ENCODE data around the gene PROKR1. TPM values are rescaled to one million over a fixed set of nuclear protein-coding genes. Genes with fewer than 3 reads are reported as not detected.
"Not testable (repeated sequence)": the region's sequence is repeated elsewhere in the genome, so short reads cannot be mapped to it uniquely, and the experiment has no call there.

Gene PROKR1
- polyA plus RNA-seq, 4 donors: 0.13 to 0.15 TPM; not detected in 2

- Histone ChIP-seq H3K27me3 (ENCODE audit: control insufficient read depth in 3 of 3, insufficient read depth in 3 of 3, low read length in 3 of 3) (peaks cover 0 to 3% (median 0%) of the 10 kb centered on the region in 3 donors), H3K9me3 (ENCODE audit: control insufficient read depth in 2 of 2, insufficient read depth in 1 of 2, low read depth in 1 of 2, low read length in 1 of 2) (no peaks in the 10 kb centered on the region), H3K27ac (ENCODE audit: low read depth in 1 of 3, low read length in 2 of 3) (no peak overlapping the region), H3K4me1 (ENCODE audit: control insufficient read depth in 3 of 3, insufficient read depth in 2 of 3, low read depth in 1 of 3, low read length in 2 of 3) (no peaks in the 10 kb centered on the region), H3K4me3 (ENCODE audit: low read depth in 1 of 3, low read length in 3 of 3) (no peak overlapping the region), H3K36me3 (ENCODE audit: control insufficient read depth in 3 of 3, insufficient read depth in 2 of 3, low read depth in 1 of 3, low read length in 3 of 3) (no peaks in the 10 kb centered on the region)
- 41 to 57% (median 54%) methylated on average over 2 of the region's 2 CpGs for WGBS, 3 donors
- no peak for FAIRE-seq
- DNase-seq: no peak
Observed at GRCh38 chr2:68662466-68662865, 19.1 kb downstream of the PROKR1 start.

GRCh38 chr2:68663371-68664156 lies 20.2 kb downstream of the PROKR1 start:
- 67 to 81% (median 68%) methylated on average over 7 of the region's 7 CpGs for WGBS, 3 donors
- H3K27ac ChIP-seq (ENCODE audit: low read depth in 1 of 3, low read length in 2 of 3): no peak overlapping the region
- no peak overlapping the region for H3K4me3 ChIP-seq (ENCODE audit: low read depth in 1 of 3, low read length in 3 of 3)
- H3K4me1 ChIP-seq (ENCODE audit: control insufficient read depth in 3 of 3, insufficient read depth in 2 of 3, low read depth in 1 of 3, low read length in 2 of 3): no peaks in the 10 kb centered on the region
- no peaks in the 10 kb centered on the region for H3K9me3 ChIP-seq (ENCODE audit: control insufficient read depth in 2 of 2, insufficient read depth in 1 of 2, low read depth in 1 of 2, low read length in 1 of 2)
- no peaks in the 10 kb centered on the region for H3K36me3 ChIP-seq (ENCODE audit: control insufficient read depth in 3 of 3, insufficient read depth in 2 of 3, low read depth in 1 of 3, low read length in 3 of 3)
- peaks cover 0 to 3% (median 0%) of the 10 kb centered on the region in 3 donors for H3K27me3 ChIP-seq (ENCODE audit: control insufficient read depth in 3 of 3, insufficient read depth in 3 of 3, low read length in 3 of 3)
- DNase-seq (no peak), FAIRE-seq (no peak)

- H3K36me3 ChIP-seq (ENCODE audit: control insufficient read depth in 3 of 3, insufficient read depth in 2 of 3, low read depth in 1 of 3, low read length in 3 of 3): no peaks in the 10 kb centered on the region
- no peak overlapping the region for H3K27ac ChIP-seq (ENCODE audit: low read depth in 1 of 3, low read length in 2 of 3)
- no peak for FAIRE-seq
- no peak overlapping the region for H3K4me3 ChIP-seq (ENCODE audit: low read depth in 1 of 3, low read length in 3 of 3)
- H3K27me3 ChIP-seq (ENCODE audit: control insufficient read depth in 3 of 3, insufficient read depth in 3 of 3, low read length in 3 of 3): peaks cover 0 to 3% (median 2%) of the 10 kb centered on the region in 3 donors
- no peak for DNase-seq
- no peaks in the 10 kb centered on the region for H3K4me1 ChIP-seq (ENCODE audit: control insufficient read depth in 3 of 3, insufficient read depth in 2 of 3, low read depth in 1 of 3, low read length in 2 of 3)
- 93 to 96% (median 94%) methylated on average over 2 of the region's 2 CpGs for WGBS, 3 donors
- no peaks in the 10 kb centered on the region for H3K9me3 ChIP-seq (ENCODE audit: control insufficient read depth in 2 of 2, insufficient read depth in 1 of 2, low read depth in 1 of 2, low read length in 1 of 2)
Observed at GRCh38 chr2:68667371-68667770, 24.0 kb downstream of the PROKR1 start.

- FAIRE-seq (no peak), DNase-seq (no peak)
- H3K4me1 ChIP-seq (ENCODE audit: control insufficient read depth in 3 of 3, insufficient read depth in 2 of 3, low read depth in 1 of 3, low read length in 2 of 3): no peaks in the 10 kb centered on the region
- H3K4me3 ChIP-seq (ENCODE audit: low read depth in 1 of 3, low read length in 3 of 3): no peak overlapping the region
- H3K27ac ChIP-seq (ENCODE audit: low read depth in 1 of 3, low read length in 2 of 3): no peak overlapping the region
- 54 to 74% (median 61%) methylated on average over 3 of the region's 3 CpGs for WGBS, 3 donors
- peaks cover 0 to 2% (median 0%) of the 10 kb centered on the region in 3 donors for H3K27me3 ChIP-seq (ENCODE audit: control insufficient read depth in 3 of 3, insufficient read depth in 3 of 3, low read length in 3 of 3)
- no peaks in the 10 kb centered on the region for H3K36me3 ChIP-seq (ENCODE audit: control insufficient read depth in 3 of 3, insufficient read depth in 2 of 3, low read depth in 1 of 3, low read length in 3 of 3)
- peaks cover 0 to 3% of the 10 kb centered on the region in 2 donors for H3K9me3 ChIP-seq (ENCODE audit: control insufficient read depth in 2 of 2, insufficient read depth in 1 of 2, low read depth in 1 of 2, low read length in 1 of 2)
Observed at GRCh38 chr2:68669651-68670050, 26.3 kb downstream of the PROKR1 start.

GRCh38 chr2:68671961-68672360 lies 28.6 kb downstream of the PROKR1 start:
- H3K4me1 ChIP-seq (ENCODE audit: control insufficient read depth in 3 of 3, insufficient read depth in 2 of 3, low read depth in 1 of 3, low read length in 2 of 3): no peaks in the 10 kb centered on the region
- WGBS, 3 donors: 92 to 94% (median 92%) methylated on average over 4 of the region's 4 CpGs
- H3K27ac ChIP-seq (ENCODE audit: low read depth in 1 of 3, low read length in 2 of 3): no peak overlapping the region
- peaks cover 0 to 3% of the 10 kb centered on the region in 2 donors for H3K9me3 ChIP-seq (ENCODE audit: control insufficient read depth in 2 of 2, insufficient read depth in 1 of 2, low read depth in 1 of 2, low read length in 1 of 2)
- no peaks in the 10 kb centered on the region for H3K36me3 ChIP-seq (ENCODE audit: control insufficient read depth in 3 of 3, insufficient read depth in 2 of 3, low read depth in 1 of 3, low read length in 3 of 3)
- DNase-seq (no peak), FAIRE-seq (no peak)
- peaks cover 0 to 2% (median 0%) of the 10 kb centered on the region in 3 donors for H3K27me3 ChIP-seq (ENCODE audit: control insufficient read depth in 3 of 3, insufficient read depth in 3 of 3, low read length in 3 of 3)
- H3K4me3 ChIP-seq (ENCODE audit: low read depth in 1 of 3, low read length in 3 of 3): no peak overlapping the region

GRCh38 chr2:68673631-68674030 lies 30.3 kb downstream of the PROKR1 start:
- Histone ChIP-seq H3K4me1 (ENCODE audit: control insufficient read depth in 3 of 3, insufficient read depth in 2 of 3, low read depth in 1 of 3, low read length in 2 of 3) (no peaks in the 10 kb centered on the region), H3K9me3 (ENCODE audit: control insufficient read depth in 2 of 2, insufficient read depth in 1 of 2, low read depth in 1 of 2, low read length in 1 of 2) (peaks cover 0 to 3% of the 10 kb centered on the region in 2 donors), H3K36me3 (ENCODE audit: control insufficient read depth in 3 of 3, insufficient read depth in 2 of 3, low read depth in 1 of 3, low read length in 3 of 3) (no peaks in the 10 kb centered on the region), H3K27me3 (ENCODE audit: control insufficient read depth in 3 of 3, insufficient read depth in 3 of 3, low read length in 3 of 3) (peaks cover 0 to 2% (median 0%) of the 10 kb centered on the region in 3 donors), H3K27ac (ENCODE audit: low read depth in 1 of 3, low read length in 2 of 3) (no peak overlapping the region), H3K4me3 (ENCODE audit: low read depth in 1 of 3, low read length in 3 of 3) (no peak overlapping the region)
- WGBS, 3 donors: 54 to 75% (median 73%) methylated on average over 3 of the region's 3 CpGs
- no peak for DNase-seq
- no peak for FAIRE-seq

GRCh38 chr2:68675470-68675869 lies 32.1 kb downstream of the PROKR1 start:
- H3K27ac ChIP-seq (ENCODE audit: low read depth in 1 of 3, low read length in 2 of 3): no peak overlapping the region
- peaks cover 0 to 3% of the 10 kb centered on the region in 2 donors for H3K9me3 ChIP-seq (ENCODE audit: control insufficient read depth in 2 of 2, insufficient read depth in 1 of 2, low read depth in 1 of 2, low read length in 1 of 2)
- DNase-seq (no peak), FAIRE-seq (no peak)
- no peak overlapping the region for H3K4me3 ChIP-seq (ENCODE audit: low read depth in 1 of 3, low read length in 3 of 3)
- no peaks in the 10 kb centered on the region for H3K27me3 ChIP-seq (ENCODE audit: control insufficient read depth in 3 of 3, insufficient read depth in 3 of 3, low read length in 3 of 3)
- no peaks in the 10 kb centered on the region for H3K36me3 ChIP-seq (ENCODE audit: control insufficient read depth in 3 of 3, insufficient read depth in 2 of 3, low read depth in 1 of 3, low read length in 3 of 3)
- H3K4me1 ChIP-seq (ENCODE audit: control insufficient read depth in 3 of 3, insufficient read depth in 2 of 3, low read depth in 1 of 3, low read length in 2 of 3): no peaks in the 10 kb centered on the region

GRCh38 chr2:68677837-68678236 lies 34.5 kb downstream of the PROKR1 start:
- not testable (repeated sequence) for H3K4me3 ChIP-seq (ENCODE audit: low read depth in 1 of 3, low read length in 3 of 3); H3K27ac ChIP-seq (ENCODE audit: low read depth in 1 of 3, low read length in 2 of 3); DNase-seq; H3K4me1 ChIP-seq (ENCODE audit: control insufficient read depth in 3 of 3, insufficient read depth in 2 of 3, low read depth in 1 of 3, low read length in 2 of 3); H3K36me3 ChIP-seq (ENCODE audit: control insufficient read depth in 3 of 3, insufficient read depth in 2 of 3, low read depth in 1 of 3, low read length in 3 of 3); FAIRE-seq; H3K27me3 ChIP-seq (ENCODE audit: control insufficient read depth in 3 of 3, insufficient read depth in 3 of 3, low read length in 3 of 3); H3K9me3 ChIP-seq (ENCODE audit: control insufficient read depth in 2 of 2, insufficient read depth in 1 of 2, low read depth in 1 of 2, low read length in 1 of 2)
- WGBS, 3 donors: 89 to 95% (median 89%) methylated on average over 2 to 3 of the region's 3 CpGs
